ENCODE results near the gene FAAP24.
"Not testable (repeated sequence)": the region's sequence is repeated elsewhere in the genome, so short reads cannot be mapped to it uniquely, and the experiment has no call there.

The FAAP24 gene

GRCh38 chr19:32998722-32999121 is 26.7 kb downstream of the FAAP24 start:
- no peak for DNase-seq (ENCODE audit: low spot score)

GRCh38 chr19:33000510-33000909 is 28.5 kb downstream of the FAAP24 start:
- no peak for DNase-seq (ENCODE audit: low spot score)

GRCh38 chr19:33000910-33001309 is 28.9 kb downstream of the FAAP24 start:
- DNase-seq (ENCODE audit: low spot score) = no peak

- DNase-seq (ENCODE audit: low spot score) = not testable (repeated sequence)
These were observed 30.3 kb downstream of the FAAP24 start for GRCh38 chr19:33002126-33002865.

- DNase-seq (ENCODE audit: low spot score) = not testable (repeated sequence)
These were observed 31.5 kb downstream of the FAAP24 start for GRCh38 chr19:33003424-33004024.

GRCh38 chr19:33005440-33005839 is 33.4 kb downstream of the FAAP24 start:
- DNase-seq (ENCODE audit: low spot score) = no peak

- DNase-seq (ENCODE audit: low spot score) = no peak
These were observed 36.7 kb downstream of the FAAP24 start for GRCh38 chr19:33008738-33009137.

- not testable (repeated sequence) for DNase-seq (ENCODE audit: low spot score)
These were observed 38.8 kb downstream of the FAAP24 start for GRCh38 chr19:33010891-33011290.

GRCh38 chr19:33022472-33023116 is 50.6 kb downstream of the FAAP24 start:
- DNase-seq (ENCODE audit: low spot score) = no peak

- DNase-seq (ENCODE audit: low spot score) = no peak
These were observed 52.4 kb downstream of the FAAP24 start for GRCh38 chr19:33024398-33024797.

- not testable (repeated sequence) for DNase-seq (ENCODE audit: low spot score)
These were observed 53.6 kb downstream of the FAAP24 start for GRCh38 chr19:33025468-33026238.

GRCh38 chr19:33026602-33027001 is 54.6 kb downstream of the FAAP24 start:
- not testable (repeated sequence) for DNase-seq (ENCODE audit: low spot score)

All from CD4-positive, alpha-beta T cell treated with Interleukin-15 for 4 hours (primary cell).